Right lobe of liver (tissue), 6 donors: ENCODE data around the gene HSPG2. TPM values are rescaled to one million over a fixed set of nuclear protein-coding genes. Genes with fewer than 3 reads are reported as not detected.

ENCODE experiments used
- ATAC-seq, 4 donors: fragments of 200-7000 bp; cut with Tn5 transposase; one replicate each; pipeline ENCODE4 v1.9.1; 2020; ENCODE audit warnings: mild to moderate bottlenecking in 4 of 4, moderate library complexity in 4 of 4
- DNase-seq, 3 donors: peaks; one replicate each; pipeline ENCODE4 v3.0.0-alpha.2; 2020
- H3K27ac ChIP-seq, 3 donors: fragments of 200-600 bp; one replicate each; pipeline ENCODE4 v1.8.0; 2022
- H3K27me3 ChIP-seq, 2 donors: fragments of 200-600 bp; one replicate each; pipeline ENCODE4 v1.8.0; 2022
- H3K36me3 ChIP-seq, 4 donors: fragments of 200-600 bp; sonication (generic) in 1 of 4; one replicate each; pipeline versions ENCODE4 v1.5.1 to v1.8.0; 2017 to 2022; ENCODE audit warnings: control low read depth in 1 of 4
- H3K4me1 ChIP-seq, 4 donors: fragments of 200-600 bp; sonication (generic) in 1 of 4; one replicate each; pipeline versions ENCODE4 v1.5.1 to v1.8.0; 2017 to 2022; ENCODE audit warnings: control low read depth in 1 of 4
- H3K4me3 ChIP-seq, 3 donors: fragments of 200-600 bp; one replicate each; pipeline ENCODE4 v1.8.0; 2022
- H3K9me3 ChIP-seq, 4 donors: fragments of 200-600 bp; sonication (generic) in 1 of 4; one replicate each; pipeline versions ENCODE4 v1.5.1 to v1.8.0; 2017 to 2022; ENCODE audit warnings: control low read depth in 1 of 4
- POLR2A ChIP-seq: fragments of 450-650 bp; IDR thresholded peaks from one replicate; pipeline ENCODE4 v1.6.1; 2017; ENCODE audit warnings: antibody characterized with exemption, mild to moderate bottlenecking
- WGBS: methylation state at CpG from one replicate; pipeline ENCODE4 v1.1.6; 2018; ENCODE audit warnings: low coverage, low lambda C conversion rate; ENCODE audit not compliant: insufficient coverage; ENCODE audit errors: missing lambda C conversion rate; 5-methylcytosine and 5-hydroxymethylcytosine counted together
- intact Hi-C, 2 donors: fragments of 100-400 bp; cut with DNase I; formaldehyde crosslinking; loops; one replicate each; pipeline versions ENCODE4 v1.11.2 to v1.14.1; 2022
- total RNA-seq, 6 experiments: library from RNA; depleted of rRNA in 2 of 6; stranded (reverse); fragments of >200 nt in 2 of 6; fragmentation: NEBNext Ultra II Directional in 3 of 6; extraction: Animal tissue kit (Norgen Biotek cat#: 25700) in 3 of 6; gene quantifications; one replicate each; pipeline versions ENCODE4 v1.1.0 to v1.2.4, GENCODE V29; 2016 to 2023
- TF ChIP-seq, protein P1 (sequence below), 4 donors: fragments of 200-600 bp in 3 of 4; fragments of 450-650 bp in 1 of 4; IDR thresholded peaks; one replicate each; pipeline versions ENCODE4 v1.5.1 to v1.8.0; 2016 to 2022; ENCODE audit warnings: antibody characterized with exemption in 4 of 4, mild to moderate bottlenecking in 2 of 4
- donor health status: DM: no; HTN: yes; CAD: no.
- donor health status: DM: no; HTN: no; CAD: no.
- donor health status: DM: no; HTN: no; CAD: no.
- donor health status: DM: no; HTN: yes; CAD: no.
- donor health status: DM: no; HTN: yes; CAD: no.

HSPG2 gene
- total RNA-seq, 6 experiments from 2014 or later = 31.3 to 90.9 (median 43.7) TPM

DNA sequence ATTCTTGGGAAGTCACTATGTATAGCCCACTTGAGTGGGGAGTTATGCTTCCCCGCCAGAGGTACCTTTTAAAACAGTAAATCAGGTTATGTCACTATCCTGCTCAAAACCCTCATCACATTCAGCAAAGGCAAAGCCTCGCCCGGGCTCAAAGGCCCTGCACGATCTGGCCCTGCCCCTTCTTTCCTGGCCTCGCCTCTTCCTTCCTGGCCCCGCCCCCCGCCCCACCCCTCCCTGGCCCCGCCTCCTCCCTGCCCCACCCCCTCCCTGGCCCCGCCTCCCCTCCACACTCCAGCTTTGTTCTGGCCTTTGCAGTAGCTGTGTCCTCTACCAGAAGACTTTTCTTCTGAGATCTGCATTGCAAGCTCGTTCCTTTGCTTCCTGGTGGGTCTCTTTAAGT lies 118.5 kb downstream of the HSPG2 start:
- ATAC-seq (peak; percentile 18 to 47 (median 43)), DNase-seq (no peak)
- peaks cover 0 to 7% of the 10 kb centered on the region in 2 donors for H3K27me3 ChIP-seq
- no peak overlapping the region for H3K4me3 ChIP-seq
- H3K36me3 ChIP-seq = no peaks in the 10 kb centered on the region
- 24% methylated on average over 10 of the region's 10 CpGs for WGBS
- TF ChIP-seq POLR2A = no peak
- TF ChIP-seq, protein P1, sequence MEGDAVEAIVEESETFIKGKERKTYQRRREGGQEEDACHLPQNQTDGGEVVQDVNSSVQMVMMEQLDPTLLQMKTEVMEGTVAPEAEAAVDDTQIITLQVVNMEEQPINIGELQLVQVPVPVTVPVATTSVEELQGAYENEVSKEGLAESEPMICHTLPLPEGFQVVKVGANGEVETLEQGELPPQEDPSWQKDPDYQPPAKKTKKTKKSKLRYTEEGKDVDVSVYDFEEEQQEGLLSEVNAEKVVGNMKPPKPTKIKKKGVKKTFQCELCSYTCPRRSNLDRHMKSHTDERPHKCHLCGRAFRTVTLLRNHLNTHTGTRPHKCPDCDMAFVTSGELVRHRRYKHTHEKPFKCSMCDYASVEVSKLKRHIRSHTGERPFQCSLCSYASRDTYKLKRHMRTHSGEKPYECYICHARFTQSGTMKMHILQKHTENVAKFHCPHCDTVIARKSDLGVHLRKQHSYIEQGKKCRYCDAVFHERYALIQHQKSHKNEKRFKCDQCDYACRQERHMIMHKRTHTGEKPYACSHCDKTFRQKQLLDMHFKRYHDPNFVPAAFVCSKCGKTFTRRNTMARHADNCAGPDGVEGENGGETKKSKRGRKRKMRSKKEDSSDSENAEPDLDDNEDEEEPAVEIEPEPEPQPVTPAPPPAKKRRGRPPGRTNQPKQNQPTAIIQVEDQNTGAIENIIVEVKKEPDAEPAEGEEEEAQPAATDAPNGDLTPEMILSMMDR (IDR thresholded peaks at IDR 0.05) = no peak
- intact Hi-C loops = no loop called here
- H3K9me3 ChIP-seq = no peaks in the 10 kb centered on the region
- H3K27ac ChIP-seq = no peak overlapping the region
- H3K4me1 ChIP-seq = no peaks in the 10 kb centered on the region

DNA sequence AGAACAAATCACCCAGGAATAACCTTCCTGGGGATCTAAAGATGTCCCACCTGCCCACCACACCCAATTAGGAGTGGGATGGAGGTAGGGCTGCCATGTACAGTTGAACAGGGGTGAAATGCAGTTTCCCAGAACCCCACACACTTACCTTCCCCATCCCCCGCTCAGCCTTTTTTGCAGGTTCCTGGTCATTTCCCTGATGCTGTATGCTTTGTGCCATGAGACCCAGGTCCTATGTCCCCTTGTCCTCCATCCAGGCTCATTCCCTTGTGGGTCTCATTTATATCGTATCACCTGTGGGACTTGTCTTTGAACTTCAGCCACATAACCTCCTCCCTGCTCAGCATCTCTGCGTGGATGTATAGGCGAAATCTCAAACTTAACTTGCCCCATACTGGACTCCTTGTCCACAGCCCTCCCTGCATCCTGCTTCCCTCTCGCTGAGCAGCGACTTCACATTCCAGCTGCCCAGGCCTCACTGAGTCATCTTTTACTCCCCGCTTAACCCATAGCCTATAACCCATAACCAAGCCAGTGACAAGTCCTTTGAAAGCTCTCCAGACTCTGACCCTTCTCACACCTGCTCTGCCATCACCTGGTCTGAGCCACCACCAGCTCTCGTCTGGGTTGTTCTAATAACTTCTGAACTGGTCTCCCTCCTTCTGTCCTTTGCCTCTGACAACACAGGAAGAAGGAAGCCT lies 120.4 kb downstream of the HSPG2 start:
- no peak for DNase-seq
- Histone ChIP-seq H3K36me3 (no peaks in the 10 kb centered on the region), H3K27me3 (peaks cover 0 to 7% of the 10 kb centered on the region in 2 donors), H3K4me1 (no peaks in the 10 kb centered on the region), H3K4me3 (no peak overlapping the region), H3K9me3 (no peaks in the 10 kb centered on the region), H3K27ac (no peak overlapping the region)
- no peak for TF ChIP-seq POLR2A
- TF ChIP-seq, protein P1 (IDR thresholded peaks at IDR 0.05) = no peak
- WGBS = 92% methylated on average over 8 of the region's 8 CpGs
- ATAC-seq = no peak
- intact Hi-C loops = no loop called here

DNA sequence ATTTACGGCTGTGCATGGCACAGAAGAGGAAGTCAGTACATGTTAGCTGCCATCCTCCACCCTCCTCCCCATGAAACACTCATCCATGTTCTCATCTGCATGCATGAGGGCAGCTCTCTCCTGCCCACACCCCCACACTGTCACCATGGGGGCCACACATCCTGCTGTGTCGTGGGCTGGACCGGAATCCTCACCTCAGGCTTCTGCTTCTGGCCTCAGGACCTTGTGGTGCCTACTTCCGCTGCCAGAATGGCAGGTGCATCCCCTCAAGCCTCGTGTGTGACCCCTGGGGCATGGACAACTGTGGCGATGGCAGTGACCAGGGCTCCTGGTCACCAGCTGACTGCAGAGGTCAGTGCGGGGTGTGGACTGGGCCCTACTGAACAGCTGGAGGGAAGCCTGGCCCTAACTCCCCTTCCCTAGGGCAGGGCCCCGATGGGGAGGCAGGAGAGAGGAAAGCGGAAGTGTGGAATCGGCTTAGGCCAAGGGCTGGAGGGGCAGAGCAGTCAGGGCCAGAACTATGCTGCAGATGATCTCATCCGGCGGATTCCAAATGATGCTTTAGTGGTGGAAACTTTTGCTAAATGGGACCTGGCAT lies 121.3 kb downstream of the HSPG2 start:
- TF ChIP-seq POLR2A = no peak
- TF ChIP-seq, protein P1 (IDR thresholded peaks at IDR 0.05) = no peak
- ATAC-seq = peak; percentile 22 to 39 (median 30)
- peaks cover 0 to 7% of the 10 kb centered on the region in 2 donors for H3K27me3 ChIP-seq
- no peaks in the 10 kb centered on the region for H3K36me3 ChIP-seq
- H3K4me1 ChIP-seq = peaks cover 0 to 2% (median 0%) of the 10 kb centered on the region in 4 donors
- peak in 1 of 3 donors; percentile 50 for DNase-seq
- 61% methylated on average over 6 of the region's 12 CpGs for WGBS
- H3K27ac ChIP-seq = no peak overlapping the region
- no peaks in the 10 kb centered on the region for H3K9me3 ChIP-seq
- no peak overlapping the region for H3K4me3 ChIP-seq
- intact Hi-C loops = no loop called here

DNA sequence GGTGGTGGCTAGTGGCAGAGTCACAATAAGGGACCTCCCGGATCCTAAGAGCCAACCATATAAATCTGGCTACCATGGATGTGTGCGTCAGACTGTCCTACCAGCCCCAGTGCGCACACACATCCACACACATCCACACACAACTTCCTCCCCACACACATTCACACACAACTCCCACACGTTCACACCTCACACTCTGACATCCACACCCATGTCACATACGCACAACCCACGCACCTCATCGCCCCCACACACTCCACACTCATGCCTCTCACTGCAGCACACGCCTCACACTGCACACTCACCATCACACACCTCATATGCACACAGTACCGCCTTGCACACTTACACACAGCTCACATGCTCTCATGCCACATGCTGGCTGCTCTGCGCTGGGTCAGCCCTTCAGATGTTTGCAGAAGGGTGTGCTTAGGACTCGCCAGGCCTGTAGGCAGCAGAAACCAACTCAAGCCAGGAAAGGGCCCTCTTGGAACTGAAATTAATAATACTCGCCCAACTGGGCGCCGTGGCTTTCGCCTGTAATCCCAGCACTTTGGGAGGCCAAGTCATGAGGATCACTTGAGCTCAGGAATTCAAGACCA lies 122.0 kb downstream of the HSPG2 start:
- no peak for ATAC-seq

More for the DNA sequence above, 122.0 kb downstream of the HSPG2 start:
- Histone ChIP-seq H3K4me3 (no peak overlapping the region), H3K9me3 (no peaks in the 10 kb centered on the region), H3K27ac (no peak overlapping the region), H3K4me1 (peaks cover 0 to 8% (median 0%) of the 10 kb centered on the region in 4 donors), H3K36me3 (no peaks in the 10 kb centered on the region), H3K27me3 (peaks cover 0 to 7% of the 10 kb centered on the region in 2 donors)
- TF ChIP-seq, protein P1 (IDR thresholded peaks at IDR 0.05) = no peak
- TF ChIP-seq POLR2A = no peak
- DNase-seq = no peak
- intact Hi-C loops = no loop called here
- 88% methylated on average over 12 of the region's 15 CpGs for WGBS
